Measurements from ENCODE around the gene IGF2BP1. TPM values are rescaled to one million over a fixed set of nuclear protein-coding genes. Genes with fewer than 3 reads are reported as not detected.

The IGF2BP1 gene
- polyA plus RNA-seq, 1 of the 3 experiments (the other 2 are of a cell fraction): 0.05 TPM

DNA sequence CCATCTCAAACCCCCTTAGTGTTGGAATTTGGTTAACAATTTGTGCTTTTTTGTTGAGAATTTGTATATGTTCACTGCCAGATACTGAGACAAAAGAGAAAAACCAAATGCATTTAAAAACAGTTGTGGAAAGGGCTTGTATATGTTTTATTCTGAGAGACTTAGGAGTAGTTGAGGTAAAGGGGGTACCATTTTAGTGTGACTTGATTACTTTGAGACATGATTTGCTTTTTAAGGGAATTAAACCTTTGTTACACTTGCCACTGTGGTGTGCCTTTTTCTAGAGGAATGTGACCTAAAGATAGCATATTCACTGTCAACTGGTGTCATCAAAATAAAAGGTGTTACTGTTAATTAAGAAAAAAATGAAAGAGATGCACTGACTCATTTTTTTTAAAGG, 4.5 kb downstream of the IGF2BP1 start:
- no peak for DNase-seq
- CTCF ChIA-PET: interaction anchor here (5.7 kb wide), 1 partner anchor 30 kb away, joined by 35 read pairs; no protein-coding TSS in a partner anchor
- peaks cover 99% of the 10 kb centered on the region for H3K27me3 ChIP-seq (ENCODE audit: insufficient read depth)
- TF ChIP-seq, protein P1, sequence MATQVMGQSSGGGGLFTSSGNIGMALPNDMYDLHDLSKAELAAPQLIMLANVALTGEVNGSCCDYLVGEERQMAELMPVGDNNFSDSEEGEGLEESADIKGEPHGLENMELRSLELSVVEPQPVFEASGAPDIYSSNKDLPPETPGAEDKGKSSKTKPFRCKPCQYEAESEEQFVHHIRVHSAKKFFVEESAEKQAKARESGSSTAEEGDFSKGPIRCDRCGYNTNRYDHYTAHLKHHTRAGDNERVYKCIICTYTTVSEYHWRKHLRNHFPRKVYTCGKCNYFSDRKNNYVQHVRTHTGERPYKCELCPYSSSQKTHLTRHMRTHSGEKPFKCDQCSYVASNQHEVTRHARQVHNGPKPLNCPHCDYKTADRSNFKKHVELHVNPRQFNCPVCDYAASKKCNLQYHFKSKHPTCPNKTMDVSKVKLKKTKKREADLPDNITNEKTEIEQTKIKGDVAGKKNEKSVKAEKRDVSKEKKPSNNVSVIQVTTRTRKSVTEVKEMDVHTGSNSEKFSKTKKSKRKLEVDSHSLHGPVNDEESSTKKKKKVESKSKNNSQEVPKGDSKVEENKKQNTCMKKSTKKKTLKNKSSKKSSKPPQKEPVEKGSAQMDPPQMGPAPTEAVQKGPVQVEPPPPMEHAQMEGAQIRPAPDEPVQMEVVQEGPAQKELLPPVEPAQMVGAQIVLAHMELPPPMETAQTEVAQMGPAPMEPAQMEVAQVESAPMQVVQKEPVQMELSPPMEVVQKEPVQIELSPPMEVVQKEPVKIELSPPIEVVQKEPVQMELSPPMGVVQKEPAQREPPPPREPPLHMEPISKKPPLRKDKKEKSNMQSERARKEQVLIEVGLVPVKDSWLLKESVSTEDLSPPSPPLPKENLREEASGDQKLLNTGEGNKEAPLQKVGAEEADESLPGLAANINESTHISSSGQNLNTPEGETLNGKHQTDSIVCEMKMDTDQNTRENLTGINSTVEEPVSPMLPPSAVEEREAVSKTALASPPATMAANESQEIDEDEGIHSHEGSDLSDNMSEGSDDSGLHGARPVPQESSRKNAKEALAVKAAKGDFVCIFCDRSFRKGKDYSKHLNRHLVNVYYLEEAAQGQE (IDR thresholded peaks at IDR 0.05; ENCODE audit: low read depth, low read length): no peak
- no peak for TF ChIP-seq NRF1 (IDR thresholded peaks at IDR 0.05; ENCODE audit: low read depth, low read length)
- TF ChIP-seq TEAD4 (IDR thresholded peaks at IDR 0.05; ENCODE audit: borderline replicate concordance, insufficient read depth): no peak
- no peak for TF ChIP-seq MXI1 (IDR thresholded peaks at IDR 0.05; ENCODE audit: low read depth, low read length)
- no peak for TF ChIP-seq FOXJ3 (CRISPR knock-in tag; IDR thresholded peaks at IDR 0.05)
- TF ChIP-seq, protein P2, sequence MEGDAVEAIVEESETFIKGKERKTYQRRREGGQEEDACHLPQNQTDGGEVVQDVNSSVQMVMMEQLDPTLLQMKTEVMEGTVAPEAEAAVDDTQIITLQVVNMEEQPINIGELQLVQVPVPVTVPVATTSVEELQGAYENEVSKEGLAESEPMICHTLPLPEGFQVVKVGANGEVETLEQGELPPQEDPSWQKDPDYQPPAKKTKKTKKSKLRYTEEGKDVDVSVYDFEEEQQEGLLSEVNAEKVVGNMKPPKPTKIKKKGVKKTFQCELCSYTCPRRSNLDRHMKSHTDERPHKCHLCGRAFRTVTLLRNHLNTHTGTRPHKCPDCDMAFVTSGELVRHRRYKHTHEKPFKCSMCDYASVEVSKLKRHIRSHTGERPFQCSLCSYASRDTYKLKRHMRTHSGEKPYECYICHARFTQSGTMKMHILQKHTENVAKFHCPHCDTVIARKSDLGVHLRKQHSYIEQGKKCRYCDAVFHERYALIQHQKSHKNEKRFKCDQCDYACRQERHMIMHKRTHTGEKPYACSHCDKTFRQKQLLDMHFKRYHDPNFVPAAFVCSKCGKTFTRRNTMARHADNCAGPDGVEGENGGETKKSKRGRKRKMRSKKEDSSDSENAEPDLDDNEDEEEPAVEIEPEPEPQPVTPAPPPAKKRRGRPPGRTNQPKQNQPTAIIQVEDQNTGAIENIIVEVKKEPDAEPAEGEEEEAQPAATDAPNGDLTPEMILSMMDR (IDR thresholded peaks at IDR 0.05): no peak
- TF ChIP-seq, protein P3, sequence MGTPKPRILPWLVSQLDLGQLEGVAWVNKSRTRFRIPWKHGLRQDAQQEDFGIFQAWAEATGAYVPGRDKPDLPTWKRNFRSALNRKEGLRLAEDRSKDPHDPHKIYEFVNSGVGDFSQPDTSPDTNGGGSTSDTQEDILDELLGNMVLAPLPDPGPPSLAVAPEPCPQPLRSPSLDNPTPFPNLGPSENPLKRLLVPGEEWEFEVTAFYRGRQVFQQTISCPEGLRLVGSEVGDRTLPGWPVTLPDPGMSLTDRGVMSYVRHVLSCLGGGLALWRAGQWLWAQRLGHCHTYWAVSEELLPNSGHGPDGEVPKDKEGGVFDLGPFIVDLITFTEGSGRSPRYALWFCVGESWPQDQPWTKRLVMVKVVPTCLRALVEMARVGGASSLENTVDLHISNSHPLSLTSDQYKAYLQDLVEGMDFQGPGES (IDR thresholded peaks at IDR 0.05; ENCODE audit: low read depth, low read length): no peak
- H3K9ac ChIP-seq: no peak overlapping the region
- H3K9me3 ChIP-seq: no peaks in the 10 kb centered on the region
- no peak overlapping the region for H3K4me2 ChIP-seq
- H3K27ac ChIP-seq (ENCODE audit: low read depth in 2 of 2, low read length in 1 of 2): no peak overlapping the region
- H3K79me2 ChIP-seq (ENCODE audit: insufficient read depth): no peaks in the 10 kb centered on the region
- H3F3A ChIP-seq (replicated peaks; ENCODE audit: insufficient read depth): peaks cover 8% of the 10 kb centered on the region
- H2AFZ ChIP-seq (ENCODE audit: low read depth): no peak overlapping the region
- H3K36me3 ChIP-seq (replicated peaks in 1 of 2; ENCODE audit: control insufficient read depth in 1 of 2, insufficient read depth in 2 of 2, low read length in 1 of 2): no peaks in the 10 kb centered on the region
- no peaks in the 10 kb centered on the region for H3K9me2 ChIP-seq
- H4K20me1 ChIP-seq (ENCODE audit: insufficient read depth): no peaks in the 10 kb centered on the region; the same call in 1 of the 2 replicates
- POLR2A ChIA-PET: no interaction called here
- no peak overlapping the region for H3K4me3 ChIP-seq (ENCODE audit: low read depth in 2 of 2, low read length in 1 of 2)
- H3K4me1 ChIP-seq (ENCODE audit: control insufficient read depth in 1 of 2, insufficient read depth in 2 of 2, low read depth in 1 of 2, low read length in 1 of 2): no peaks in the 10 kb centered on the region; a peak in 1 of 4 replicates

DNA sequence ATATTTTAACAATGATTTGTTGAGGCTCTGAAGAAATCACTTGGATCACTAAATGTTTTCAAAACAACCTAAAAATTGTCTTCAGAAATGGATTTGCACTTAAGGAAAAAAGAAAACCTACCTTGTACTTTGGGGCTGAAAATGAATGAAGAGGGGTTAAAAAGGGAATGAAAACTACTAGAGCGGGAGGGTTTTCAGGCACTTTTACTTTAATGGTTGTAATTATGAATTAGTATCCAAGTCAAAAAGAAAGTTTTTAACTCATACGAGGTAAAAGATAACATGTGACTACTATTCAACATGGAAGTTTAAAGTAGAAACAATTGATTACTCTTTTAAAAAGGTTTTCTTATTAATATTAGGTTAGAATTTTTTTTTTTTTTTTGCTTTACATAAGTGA, 5.1 kb downstream of the IGF2BP1 start:
- POLR2A ChIA-PET: no interaction called here
- TF ChIP-seq RCOR1 (IDR thresholded peaks at IDR 0.05; ENCODE audit: low read length) (no peak), YY1 (IDR thresholded peaks at IDR 0.05; ENCODE audit: low read depth) (no peak), GATA2 (CRISPR knock-in tag; IDR thresholded peaks at IDR 0.05) (no peak), TEAD4 (IDR thresholded peaks at IDR 0.05; ENCODE audit: borderline replicate concordance, insufficient read depth) (no peak)
- Histone ChIP-seq H3K9ac (no peak overlapping the region), H3K4me2 (no peak overlapping the region), H4K20me1 (ENCODE audit: insufficient read depth) (no peaks in the 10 kb centered on the region; the same call in 1 of the 2 replicates), H3K9me2 (no peaks in the 10 kb centered on the region), H3K79me2 (ENCODE audit: insufficient read depth) (no peaks in the 10 kb centered on the region), H3F3A (replicated peaks; ENCODE audit: insufficient read depth) (peaks cover 8% of the 10 kb centered on the region), H3K36me3 (replicated peaks in 1 of 2; ENCODE audit: control insufficient read depth in 1 of 2, insufficient read depth in 2 of 2, low read length in 1 of 2) (no peaks in the 10 kb centered on the region), H3K27me3 (ENCODE audit: insufficient read depth) (peaks cover 99% of the 10 kb centered on the region), H3K9me3 (no peaks in the 10 kb centered on the region), H3K4me3 (ENCODE audit: low read depth in 2 of 2, low read length in 1 of 2) (no peak overlapping the region), H2AFZ (ENCODE audit: low read depth) (no peak overlapping the region), H3K4me1 (ENCODE audit: control insufficient read depth in 1 of 2, insufficient read depth in 2 of 2, low read depth in 1 of 2, low read length in 1 of 2) (no peaks in the 10 kb centered on the region; a peak in 1 of 4 replicates), H3K27ac (ENCODE audit: low read depth in 2 of 2, low read length in 1 of 2) (no peak overlapping the region)
- 7% methylated on average over 2 of the region's 2 CpGs for WGBS (ENCODE audit: low lambda C conversion rate)
- no peak for DNase-seq
- CTCF ChIA-PET: interaction anchor here (1.2 kb wide), 1 partner anchor 331 kb away, joined by 3 read pairs; no protein-coding TSS in a partner anchor

Data from SK-N-SH (cell line).